Epithelial cell of proximal tubule (primary cell): ENCODE data around the gene AGBL3. TPM values are rescaled to one million over a fixed set of nuclear protein-coding genes. Genes with fewer than 3 reads are reported as not detected.
A peak's percentile ranks its signal among the peaks of the same experiment; 100 is the strongest.
"Not testable (repeated sequence)": the region's sequence is repeated elsewhere in the genome, so short reads cannot be mapped to it uniquely, and the experiment has no call there.

ENCODE experiments used
- DNase-seq: peaks from one replicate; pipeline ENCODE4 v3.0.0-alpha.2; 2011; ENCODE audit warnings: low read depth
- H3K4me3 ChIP-seq: 2 replicates; pipeline ENCODE4 v1.5.1; 2011; ENCODE audit warnings: low read depth, mild to moderate bottlenecking, low read length
- total RNA-seq: library from RNA; depleted of rRNA; stranded (reverse); fragments of >200 nt; gene quantifications from 2 replicates; pipeline ENCODE4 v1.2.3, GENCODE V29; 2015
- TF ChIP-seq, protein P1 (sequence below): conservative IDR thresholded peaks from 2 replicates; pipeline ENCODE4 v1.5.1; 2012; ENCODE audit warnings: low read depth, mild to moderate bottlenecking, low read length

AGBL3 gene
- total RNA-seq, 1 donor from 2014 or later, result 4.0 TPM

DNA sequence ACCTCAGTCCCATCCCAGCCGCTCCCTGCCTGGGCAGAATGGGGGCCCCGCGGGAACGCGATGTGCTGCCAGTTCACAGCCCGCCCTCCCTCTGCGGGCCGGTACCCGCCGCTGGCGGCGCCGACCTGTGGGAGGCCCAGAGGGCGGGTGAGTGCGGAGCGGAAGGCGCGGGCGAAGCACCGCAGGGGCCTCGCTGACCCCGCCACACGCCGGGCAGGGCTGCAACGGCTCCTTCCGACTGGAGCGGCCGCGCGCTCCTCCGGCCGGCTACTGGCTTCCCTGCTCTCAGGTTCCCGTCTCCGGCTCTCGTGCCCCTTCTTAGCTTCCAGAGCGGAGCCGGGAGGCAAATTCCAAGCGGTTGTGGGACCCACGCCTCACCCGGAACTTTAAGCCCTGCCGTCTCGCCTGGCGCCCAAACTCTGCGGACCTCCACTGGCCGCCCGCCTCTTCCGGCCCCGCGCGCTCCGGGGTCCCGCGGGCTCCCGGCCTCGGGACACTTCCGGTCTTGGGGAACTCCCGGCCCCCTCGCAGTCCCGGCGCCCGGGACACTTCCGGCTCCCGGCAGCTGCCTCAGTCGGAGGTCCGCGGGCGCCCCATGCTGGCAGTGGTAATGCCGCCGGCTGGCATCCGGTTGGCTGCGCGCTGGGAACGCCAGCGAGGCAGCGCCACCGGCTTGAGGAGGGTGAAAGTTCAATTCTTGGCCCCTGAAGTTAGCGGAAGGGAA lies 184.1 kb downstream of the AGBL3 start, which contains the start of gene CYREN:
Gene CYREN (minus strand): TSS at position 434 of the 724 bp plus-strand sequence. CDS start 1,785 bp downstream, outside the sequence.
- TF ChIP-seq, protein P1, sequence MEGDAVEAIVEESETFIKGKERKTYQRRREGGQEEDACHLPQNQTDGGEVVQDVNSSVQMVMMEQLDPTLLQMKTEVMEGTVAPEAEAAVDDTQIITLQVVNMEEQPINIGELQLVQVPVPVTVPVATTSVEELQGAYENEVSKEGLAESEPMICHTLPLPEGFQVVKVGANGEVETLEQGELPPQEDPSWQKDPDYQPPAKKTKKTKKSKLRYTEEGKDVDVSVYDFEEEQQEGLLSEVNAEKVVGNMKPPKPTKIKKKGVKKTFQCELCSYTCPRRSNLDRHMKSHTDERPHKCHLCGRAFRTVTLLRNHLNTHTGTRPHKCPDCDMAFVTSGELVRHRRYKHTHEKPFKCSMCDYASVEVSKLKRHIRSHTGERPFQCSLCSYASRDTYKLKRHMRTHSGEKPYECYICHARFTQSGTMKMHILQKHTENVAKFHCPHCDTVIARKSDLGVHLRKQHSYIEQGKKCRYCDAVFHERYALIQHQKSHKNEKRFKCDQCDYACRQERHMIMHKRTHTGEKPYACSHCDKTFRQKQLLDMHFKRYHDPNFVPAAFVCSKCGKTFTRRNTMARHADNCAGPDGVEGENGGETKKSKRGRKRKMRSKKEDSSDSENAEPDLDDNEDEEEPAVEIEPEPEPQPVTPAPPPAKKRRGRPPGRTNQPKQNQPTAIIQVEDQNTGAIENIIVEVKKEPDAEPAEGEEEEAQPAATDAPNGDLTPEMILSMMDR, result peak; percentile 63

GRCh38 chr7:135170998-135171481 lies 184.7 kb downstream of the AGBL3 start:
- peak overlapping the region; percentile 93 for H3K4me3 ChIP-seq
- not testable (repeated sequence) for DNase-seq

More for the DNA sequence above, 184.1 kb downstream of the AGBL3 start, which contains the start of gene CYREN:
- H3K4me3 ChIP-seq, result peak within 1 kb of the TSS; percentile 93
- peak; percentile 74 for DNase-seq

DNA sequence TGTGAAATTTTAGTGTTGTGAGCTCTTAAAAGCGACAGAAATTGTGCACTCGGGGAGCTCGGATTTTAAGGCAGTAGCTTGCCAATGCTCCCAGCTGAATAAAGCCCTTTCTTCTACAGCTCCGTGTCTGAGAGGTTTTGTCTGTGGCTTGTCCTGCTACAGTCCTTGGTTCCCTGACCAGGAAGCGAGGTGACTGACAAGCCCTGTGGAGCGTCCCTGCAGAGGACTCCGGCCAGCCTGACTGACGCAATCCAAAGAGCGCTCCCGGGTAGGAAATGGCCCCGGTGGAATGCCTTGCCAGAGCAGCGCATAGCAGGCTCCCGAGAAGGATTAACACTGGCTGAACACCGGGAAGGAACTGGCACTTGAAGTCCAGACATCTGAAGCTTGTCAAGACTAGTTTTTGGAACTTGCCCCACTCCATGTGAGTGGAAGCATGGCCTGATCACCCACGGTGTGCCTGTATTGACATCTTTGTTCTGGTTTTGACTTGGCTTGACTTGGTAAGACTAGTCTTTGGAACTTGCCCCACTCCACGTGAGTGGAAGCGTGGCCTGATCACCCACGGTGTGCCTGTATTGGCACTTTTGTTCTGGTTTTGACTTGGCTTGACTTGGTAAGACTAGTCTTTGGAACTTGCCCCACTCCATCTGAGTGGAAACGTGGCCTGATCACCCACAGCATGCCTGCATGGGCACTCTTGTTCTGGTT lies 185.4 kb downstream of the AGBL3 start:
- peak overlapping the region; percentile 57 for H3K4me3 ChIP-seq
- DNase-seq, result peak; percentile 82

GRCh38 chr7:135173916-135174315 lies 187.6 kb downstream of the AGBL3 start:
- peak overlapping the region; percentile 36 for H3K4me3 ChIP-seq
- DNase-seq, result not testable (repeated sequence)

- H3K4me3 ChIP-seq, result no peak overlapping the region
- TF ChIP-seq, protein P1, result no peak
Observed at GRCh38 chr7:135174941-135175340, 188.6 kb downstream of the AGBL3 start.

GRCh38 chr7:135175931-135176330 lies 189.6 kb downstream of the AGBL3 start:
- TF ChIP-seq, protein P1, result no peak
- no peak for DNase-seq
- H3K4me3 ChIP-seq, result no peak overlapping the region

More at GRCh38 chr7:135174941-135175340, 188.6 kb downstream of the AGBL3 start:
- no peak for DNase-seq

- no peak overlapping the region for H3K4me3 ChIP-seq
- TF ChIP-seq, protein P1, result no peak
- no peak for DNase-seq
Observed at GRCh38 chr7:135177028-135177696, 190.9 kb downstream of the AGBL3 start.

DNA sequence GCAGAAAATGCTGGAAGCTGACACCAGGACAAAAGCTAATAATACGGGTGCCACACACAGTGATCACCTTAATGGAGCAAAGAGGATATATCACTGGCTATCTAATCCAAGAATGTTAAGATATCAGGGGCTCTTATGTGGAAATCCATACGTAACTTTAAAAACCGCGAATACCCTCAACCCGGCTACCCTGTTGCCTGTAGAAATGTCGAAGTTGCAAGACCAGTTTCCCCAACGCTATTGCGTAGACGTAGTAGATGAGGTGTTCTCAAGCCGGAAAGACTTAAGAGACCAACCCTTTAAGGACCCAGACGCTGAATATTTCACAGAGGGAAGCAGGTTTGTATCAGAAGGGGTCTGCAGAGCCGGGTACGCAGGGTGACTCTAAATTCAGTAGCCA lies 192.1 kb downstream of the AGBL3 start:
- TF ChIP-seq, protein P1, result no peak
- H3K4me3 ChIP-seq, result no peak overlapping the region
- no peak for DNase-seq
